Stimulated activated CD4-positive, alpha-beta T cell treated with anti-CD3 and anti-CD28 coated beads, TNF-alpha, amount 100 ng/mL, for 1 hour (primary cell): ENCODE results near the gene NDUFAB1.
"Not testable (repeated sequence)": the region's sequence is repeated elsewhere in the genome, so short reads cannot be mapped to it uniquely, and the experiment has no call there.

Experiments
- DNase-seq, 3 donors: peaks; one replicate each; pipeline ENCODE4 v3.0.0-alpha.2; 2020; ENCODE audit warnings: low read depth in 3 of 3, low spot score in 1 of 3

NDUFAB1 gene

GRCh38 chr16:23584186-23585076, 11.7 kb downstream of the NDUFAB1 start:
- DNase-seq: no peak

- DNase-seq: not testable (repeated sequence)
Observed at GRCh38 chr16:23583271-23583670, 12.8 kb downstream of the NDUFAB1 start.

GRCh38 chr16:23581764-23582163, 14.4 kb downstream of the NDUFAB1 start:
- DNase-seq: no peak

- no peak for DNase-seq
Observed at GRCh38 chr16:23580391-23580790, 15.7 kb downstream of the NDUFAB1 start.

GRCh38 chr16:23579371-23579770, 16.7 kb downstream of the NDUFAB1 start:
- no peak for DNase-seq

- no peak for DNase-seq
Observed at GRCh38 chr16:23578101-23578830, 17.9 kb downstream of the NDUFAB1 start.

GRCh38 chr16:23577493-23577892, 18.6 kb downstream of the NDUFAB1 start:
- DNase-seq: no peak

GRCh38 chr16:23575834-23576233, 20.3 kb downstream of the NDUFAB1 start:
- DNase-seq: no peak

- no peak for DNase-seq
Observed at GRCh38 chr16:23573817-23574216, 22.3 kb downstream of the NDUFAB1 start.

- DNase-seq: no peak
Observed at GRCh38 chr16:23572394-23572793, 23.7 kb downstream of the NDUFAB1 start.

GRCh38 chr16:23571895-23572294, 24.2 kb downstream of the NDUFAB1 start:
- DNase-seq: no peak

GRCh38 chr16:23570992-23571632, 25.0 kb downstream of the NDUFAB1 start:
- no peak for DNase-seq

GRCh38 chr16:23567602-23568001, 28.5 kb downstream of the NDUFAB1 start:
- no peak for DNase-seq

- no peak for DNase-seq
Observed at GRCh38 chr16:23566724-23567123, 29.4 kb downstream of the NDUFAB1 start.

GRCh38 chr16:23564575-23565363, 31.3 kb downstream of the NDUFAB1 start:
- no peak for DNase-seq

GRCh38 chr16:23563186-23563585, 32.9 kb downstream of the NDUFAB1 start:
- DNase-seq: no peak

- DNase-seq: no peak
Observed at GRCh38 chr16:23562505-23562904, 33.6 kb downstream of the NDUFAB1 start.

GRCh38 chr16:23561586-23561985, 34.5 kb downstream of the NDUFAB1 start:
- no peak for DNase-seq

- peak in 1 of 3 donors; percentile 4 for DNase-seq
Observed at GRCh38 chr16:23557779-23558702, 38.1 kb downstream of the NDUFAB1 start.
